Keratinocyte (primary cell): ENCODE data around the gene MRTFB. TPM values are rescaled to one million over a fixed set of nuclear protein-coding genes. Genes with fewer than 3 reads are reported as not detected.

ENCODE experiments used
- DNase-seq: peaks from one replicate; pipeline ENCODE4 v3.0.0-alpha.2; 2011; ENCODE audit warnings: low read depth, missing footprints, low spot score
- FAIRE-seq: peaks from 2 replicates; lab custom pipeline; 2011; peaks lifted over from hg19 to GRCh38; lab: Jason Lieb, UNC
- H2AFZ ChIP-seq: 2 replicates; pipeline ENCODE4 v1.6.0; 2012; ENCODE audit warnings: low read length, control low read depth, inconsistent platforms; ENCODE audit not compliant: control insufficient read depth
- H3K27ac ChIP-seq: 2 replicates; pipeline ENCODE4 v1.5.1; 2011; ENCODE audit warnings: low read length; ENCODE audit not compliant: control insufficient read depth, insufficient read depth
- H3K27me3 ChIP-seq: 3 replicates; pipeline ENCODE4 v1.6.0; 2011; ENCODE audit warnings: low read length; ENCODE audit not compliant: control insufficient read depth, insufficient read depth; ENCODE audit errors: extremely low read depth
- H3K36me3 ChIP-seq, 2 experiments: 2 replicates in 1 of 2; 3 replicates in 1 of 2; pipeline ENCODE4 v1.5.1; 2011; ENCODE audit warnings: low read length in 2 of 2, mild to moderate bottlenecking in 1 of 2; ENCODE audit not compliant: control insufficient read depth in 2 of 2, insufficient read depth in 2 of 2; ENCODE audit errors: extremely low read depth in 1 of 2
- H3K4me1 ChIP-seq: 3 replicates; pipeline ENCODE4 v1.5.1; 2011; ENCODE audit warnings: low read length; ENCODE audit not compliant: control insufficient read depth, insufficient read depth; ENCODE audit errors: extremely low read depth
- H3K4me2 ChIP-seq: 3 replicates; pipeline ENCODE4 v1.6.0; 2011; ENCODE audit warnings: low read depth, low read length; ENCODE audit not compliant: control insufficient read depth, insufficient read depth; ENCODE audit errors: extremely low read depth
- H3K4me3 ChIP-seq, 3 experiments: fragments of 200-600 bp in 1 of 3; sonication (generic) in 1 of 3; 2 replicates in 2 of 3; 3 replicates in 1 of 3; pipeline ENCODE4 v1.5.1; 2011 to 2016; ENCODE audit warnings: low read length in 3 of 3, mild to moderate bottlenecking in 3 of 3, control low read depth in 2 of 3, inconsistent platforms in 1 of 3, low read depth in 1 of 3, mixed read lengths in 1 of 3, mixed run types in 1 of 3, moderate library complexity in 1 of 3; ENCODE audit not compliant: control insufficient read depth in 2 of 3, insufficient read depth in 2 of 3; ENCODE audit errors: extremely low read depth in 1 of 3
- H3K79me2 ChIP-seq: 2 replicates; pipeline ENCODE4 v1.6.0; 2012; ENCODE audit warnings: low read length; ENCODE audit not compliant: control insufficient read depth, insufficient read depth
- H3K9ac ChIP-seq: 3 replicates; pipeline ENCODE4 v1.6.0; 2011; ENCODE audit warnings: low read length; ENCODE audit not compliant: control insufficient read depth, insufficient read depth; ENCODE audit errors: extremely low read depth
- H3K9me1 ChIP-seq: 3 replicates; pipeline ENCODE4 v1.6.0; 2011; ENCODE audit warnings: low read length; ENCODE audit not compliant: control insufficient read depth, insufficient read depth; ENCODE audit errors: extremely low read depth
- H3K9me3 ChIP-seq: 2 replicates; pipeline ENCODE4 v1.5.1; 2012; ENCODE audit warnings: low read depth, low read length; ENCODE audit not compliant: control insufficient read depth
- H4K20me1 ChIP-seq: 3 replicates; pipeline ENCODE4 v1.6.0; 2011; ENCODE audit warnings: low read length; ENCODE audit not compliant: control insufficient read depth, insufficient read depth; ENCODE audit errors: extremely low read depth
- CTCF ChIP-seq, 3 experiments: IDR thresholded peaks in 1 of 3; conservative IDR thresholded peaks in 1 of 3; optimal IDR thresholded peaks in 1 of 3; 2 replicates in 2 of 3; 3 replicates in 1 of 3; pipeline versions ENCODE3 to v1.5.1; 2011; ENCODE audit warnings: low read length in 3 of 3, mild to moderate bottlenecking in 3 of 3, moderate library complexity in 2 of 3, control low read depth in 1 of 3, inconsistent platforms in 1 of 3; ENCODE audit not compliant: insufficient read depth in 2 of 3; ENCODE audit errors: extremely low read depth in 1 of 3
- EZH2 ChIP-seq: IDR thresholded peaks from one replicate; pipeline ENCODE4 v1.6.1; 2012; ENCODE audit warnings: inconsistent platforms, mild to moderate bottlenecking, low read length, moderate library complexity
- dilution Hi-C: fragments of 300-500 bp; cut with MboI; formaldehyde crosslinking; loops from one replicate; pipeline ENCODE4 v1.7.0; 2020; ENCODE audit warnings: low sequenced_read_pairs; ENCODE audit not compliant: extremely low pct_ligation_motif_present
- polyA plus RNA-seq, 5 experiments: library from polyadenylated mRNA; depleted of rRNA in 3 of 5; stranded (reverse) in 3 of 5; stranded (forward) in 1 of 5; unstranded in 1 of 5; fragments of >200 nt; gene quantifications; 1 replicate in 1 of 5; 2 replicates in 3 of 5; 3 replicates in 1 of 5; pipeline versions ENCODE4 v1.2.1 to v1.2.3, GENCODE V29; 2011 to 2012; ENCODE audit warnings: missing spikeins in 2 of 5, low read depth in 1 of 5, low replicate concordance in 1 of 5

The MRTFB gene
- polyA plus RNA-seq, 1 donor (not counting 4 experiments of a cell fraction or from before 2014, with no cell fraction given), result 12.1 TPM

- Histone ChIP-seq H3K9me3 (no peaks in the 10 kb centered on the region), H3K27me3 (no peaks in the 10 kb centered on the region), H3K4me2 (no peak overlapping the region), H3K9me1 (no peaks in the 10 kb centered on the region), H3K36me3 (no peaks in the 10 kb centered on the region), H2AFZ (no peak overlapping the region), H3K79me2 (peaks cover 17% of the 10 kb centered on the region), H4K20me1 (peaks cover 4% of the 10 kb centered on the region), H3K27ac (no peak overlapping the region), H3K9ac (no peak overlapping the region), H3K4me3 (no peak overlapping the region), H3K4me1 (peaks cover 11% of the 10 kb centered on the region)
- FAIRE-seq, result no peak
- TF ChIP-seq CTCF (optimal IDR thresholded peaks at IDR 0.05 in 1 of 3, IDR thresholded peaks at IDR 0.05 in 1 of 3, conservative IDR thresholded peaks at IDR 0.05 in 1 of 3; ENCODE audit: extremely low read depth in 1 of 3, insufficient read depth in 2 of 3, low read length in 3 of 3), result no peak
- no peak for TF ChIP-seq EZH2
- dilution Hi-C loops, result no loop called here
- DNase-seq, result no peak
Observed at GRCh38 chr16:14109782-14110727, 38.9 kb downstream of the MRTFB start.

- Histone ChIP-seq H3K36me3 (no peaks in the 10 kb centered on the region), H3K4me3 (no peak overlapping the region), H3K79me2 (peaks cover 16% of the 10 kb centered on the region), H4K20me1 (peaks cover 4% of the 10 kb centered on the region), H3K27ac (no peak overlapping the region), H3K4me2 (no peak overlapping the region), H2AFZ (no peak overlapping the region), H3K9ac (no peak overlapping the region), H3K4me1 (peaks cover 11% of the 10 kb centered on the region), H3K27me3 (no peaks in the 10 kb centered on the region), H3K9me1 (no peaks in the 10 kb centered on the region), H3K9me3 (no peaks in the 10 kb centered on the region)
- TF ChIP-seq CTCF (optimal IDR thresholded peaks at IDR 0.05 in 1 of 3, IDR thresholded peaks at IDR 0.05 in 1 of 3, conservative IDR thresholded peaks at IDR 0.05 in 1 of 3; ENCODE audit: extremely low read depth in 1 of 3, insufficient read depth in 2 of 3, low read length in 3 of 3), result no peak
- TF ChIP-seq EZH2, result no peak
- DNase-seq, result no peak
- FAIRE-seq, result no peak
- dilution Hi-C loops, result no loop called here
Observed at GRCh38 chr16:14110728-14111251, 39.7 kb downstream of the MRTFB start.
